ENCODE results near the gene CRADD. TPM values are rescaled to one million over a fixed set of nuclear protein-coding genes. Genes with fewer than 3 reads are reported as not detected.

CRADD gene
- total and polyA plus RNA-seq, 10 of the 15 experiments (the other 5 are each of a cell fraction or from before 2014, with no cell fraction given): 7.6 to 15.5 (median 11.7) TPM

- Histone ChIP-seq H2AFZ (ENCODE audit: control insufficient read depth, low read depth, low read length) (no peak overlapping the region), H3K27me3 (replicated peaks in 1 of 2; ENCODE audit: control insufficient read depth in 2 of 2, insufficient read depth in 2 of 2, low read length in 1 of 2) (no peaks in the 10 kb centered on the region), H3K79me2 (ENCODE audit: control insufficient read depth, insufficient read depth, low read length) (no peaks in the 10 kb centered on the region), H3K36me3 (ENCODE audit: control insufficient read depth in 2 of 2, insufficient read depth in 2 of 2, low read length in 1 of 2) (no peaks in the 10 kb centered on the region), H3K4me2 (ENCODE audit: control insufficient read depth, insufficient read depth) (no peak overlapping the region), H3K27ac (ENCODE audit: control insufficient read depth, insufficient read depth) (no peak overlapping the region), H3K9ac (ENCODE audit: control insufficient read depth, insufficient read depth, low read length) (no peak overlapping the region), H3K9me3 (replicated peaks; ENCODE audit: control insufficient read depth, insufficient read depth, low read length) (no peaks in the 10 kb centered on the region), H4K20me1 (ENCODE audit: control insufficient read depth, insufficient read depth) (no peaks in the 10 kb centered on the region), H3K4me1 (ENCODE audit: control insufficient read depth, insufficient read depth, low read length) (no peaks in the 10 kb centered on the region), H3K4me3 (no peak overlapping the region)
- ChIA-PET RAD21 (ENCODE audit: unreplicated experiment) (no interaction called here), SMC1A (ENCODE audit: uncharacterized antibody, unreplicated experiment) (interaction anchor here (0.8 kb wide), 1 partner anchor 26 kb away, joined by 3 read pairs; no protein-coding TSS in a partner anchor), POLR2A (no interaction called here), CTCF (no interaction called here)
- DNase-seq (ENCODE audit: low read depth, low spot score): no peak
- intact Hi-C loops (cut with micrococcal nuclease; ENCODE audit: unreplicated experiment) (no loop called here), in situ Hi-C loops (cut with MboI) (no loop called here)
- WGBS (ENCODE audit: insufficient coverage, insufficient replicate concordance, low lambda C conversion rate, missing lambda C conversion rate): 33% methylated on average over 3 of the region's 3 CpGs
- no TSS peak for BruUV-seq (replicated peaks)
- no peak for FAIRE-seq
- ATAC-seq: no peak
- TF ChIP-seq CBX3 (IDR thresholded peaks at IDR 0.05; ENCODE audit: borderline replicate concordance, low read depth) (no peak), ZNF207 (IDR thresholded peaks at IDR 0.05; ENCODE audit: borderline replicate concordance) (no peak), SMC3 (IDR thresholded peaks at IDR 0.05; ENCODE audit: borderline replicate concordance, low read length) (no peak), NR2C2 (IDR thresholded peaks at IDR 0.05; ENCODE audit: borderline replicate concordance, control insufficient read depth, insufficient read length, low read depth) (no peak), CHD4 (IDR thresholded peaks at IDR 0.05) (no peak), TCF12 (IDR thresholded peaks at IDR 0.05; ENCODE audit: low read depth, low read length) (no peak), ZBTB11 (CRISPR knock-in tag; IDR thresholded peaks at IDR 0.05) (no peak), KLF5 (IDR thresholded peaks at IDR 0.05; ENCODE audit: partially characterized antibody) (no peak), FOXK2 (IDR thresholded peaks at IDR 0.05) (no peak), SIX5 (IDR thresholded peaks at IDR 0.05; ENCODE audit: low read depth, low read length, severe bottlenecking) (no peak), RELB (IDR thresholded peaks at IDR 0.05; ENCODE audit: low read depth) (no peak), RELA (IDR thresholded peaks at IDR 0.05; ENCODE audit: borderline replicate concordance, partially characterized antibody) (no peak), POU2F2 (IDR thresholded peaks at IDR 0.05; ENCODE audit: borderline replicate concordance, low read depth, low read length) (no peak), KAT2A (conservative IDR thresholded peaks at IDR 0.05; ENCODE audit: control insufficient read depth, low read depth, low read length) (no peak), REST (IDR thresholded peaks at IDR 0.05; ENCODE audit: low read depth, low read length) (no peak), TBL1XR1 (IDR thresholded peaks at IDR 0.05; ENCODE audit: low read depth, low read length) (no peak)
Observed at GRCh38 chr12:93788853-93789252, 111.7 kb downstream of the CRADD start.

All from GM12878 (cell line).